CD4-positive, alpha-beta T cell (primary cell): ENCODE results near the gene LRP10. TPM values are rescaled to one million over a fixed set of nuclear protein-coding genes. Genes with fewer than 3 reads are reported as not detected.

Experiments
- ATAC-seq: fragments of 200-7000 bp; cut with Tn5 transposase; one replicate; pipeline ENCODE4 v1.10.0; 2022; ENCODE audit warnings: mild to moderate bottlenecking; ENCODE audit not compliant: poor library complexity
- CTCF ChIA-PET: fragments of 350-600 bp; sonication (Branson Sonifier 250); formaldehyde crosslinking; loops from one replicate; lab custom pipeline; 2021; ENCODE audit warnings: antibody characterized with exemption, inconsistent platforms; lab: Charles Lee
- POLR2A ChIA-PET: fragments of 350-600 bp; sonication (Branson Sonifier 250); formaldehyde crosslinking; loops from one replicate; lab custom pipeline; 2021; ENCODE audit warnings: antibody characterized with exemption, inconsistent platforms; lab: Charles Lee
- DNase-seq, 14 experiments: peaks; one replicate each; pipeline ENCODE4 v3.0.0-alpha.2; 2013 to 2020; ENCODE audit warnings: mixed read lengths in 2 of 14
- H3K27ac ChIP-seq, 2 donors: one replicate each; pipeline versions ENCODE4 v1.5.1 to v1.7.0; 2013; ENCODE audit warnings: low read length in 2 of 2, low read depth in 1 of 2, mild to moderate bottlenecking in 1 of 2
- H3K27me3 ChIP-seq, 2 experiments: 1 replicate in 1 of 2; 2 replicates in 1 of 2; pipeline versions ENCODE4 v1.6.1 to v1.7.0; 2013; ENCODE audit warnings: low read length in 2 of 2, control low read depth in 1 of 2, mild to moderate bottlenecking in 1 of 2, moderate library complexity in 1 of 2; ENCODE audit not compliant: insufficient read depth in 2 of 2, control insufficient read depth in 1 of 2
- H3K36me3 ChIP-seq: one replicate; pipeline ENCODE4 v1.6.1; 2013; ENCODE audit warnings: low read length, control low read depth; ENCODE audit not compliant: insufficient read depth
- H3K4me1 ChIP-seq: one replicate; pipeline ENCODE4 v1.6.1; 2013; ENCODE audit warnings: low read length, control low read depth; ENCODE audit not compliant: insufficient read depth
- H3K4me3 ChIP-seq: one replicate; pipeline ENCODE4 v1.5.1; 2013; ENCODE audit warnings: mild to moderate bottlenecking, low read length, moderate library complexity
- H3K9me3 ChIP-seq, 2 experiments: 1 replicate in 1 of 2; 2 replicates in 1 of 2; pipeline versions ENCODE4 v1.6.1 to v1.7.0; 2013; ENCODE audit warnings: low read length in 2 of 2, mild to moderate bottlenecking in 2 of 2, control low read depth in 1 of 2, moderate library complexity in 1 of 2; ENCODE audit not compliant: control insufficient read depth in 1 of 2, insufficient read depth in 1 of 2
- H3K27ac Mint-ChIP-seq: one replicate; pipeline ENCODE4 v1.8.0; 2020; ENCODE audit warnings: mixed read lengths
- H3K27me3 Mint-ChIP-seq: one replicate; pipeline ENCODE4 v1.8.0; 2021; ENCODE audit warnings: mixed read lengths
- H3K36me3 Mint-ChIP-seq: one replicate; pipeline ENCODE4 v1.8.0; 2021; ENCODE audit warnings: low read depth, mixed read lengths
- H3K4me1 Mint-ChIP-seq: one replicate; pipeline ENCODE4 v1.8.0; 2021; ENCODE audit warnings: low read depth, mixed read lengths
- H3K4me3 Mint-ChIP-seq: one replicate; pipeline ENCODE4 v1.8.0; 2020; ENCODE audit warnings: mild to moderate bottlenecking, mixed read lengths
- H3K9me3 Mint-ChIP-seq: one replicate; pipeline ENCODE4 v1.8.0; 2020; ENCODE audit warnings: mixed read lengths
- intact Hi-C, 2 experiments: fragments of 100-400 bp; cut with DNase I in 1 of 2; cut with micrococcal nuclease in 1 of 2; formaldehyde crosslinking; loops; one replicate each; pipeline versions ENCODE4 v1.15.1 to v1.9.0; 2023 to 2025; cut with DNase I, micrococcal nuclease
- total RNA-seq, 174 experiments: library from RNA in 2 of 174; stranded (reverse) in 2 of 174; gene quantifications; one replicate each; pipeline ENCODE4 v1.2.3 and lab custom pipeline; 2021 to 2026
- TF ChIP-seq, protein P1 (sequence below): fragments of 200-600 bp; IDR thresholded peaks from one replicate; pipeline ENCODE4 v1.8.0; 2022; ENCODE audit warnings: antibody characterized with exemption, mild to moderate bottlenecking

Gene LRP10
- total RNA-seq, 2 experiments from 2014 or later = 52.4 to 54.6 TPM

DNA sequence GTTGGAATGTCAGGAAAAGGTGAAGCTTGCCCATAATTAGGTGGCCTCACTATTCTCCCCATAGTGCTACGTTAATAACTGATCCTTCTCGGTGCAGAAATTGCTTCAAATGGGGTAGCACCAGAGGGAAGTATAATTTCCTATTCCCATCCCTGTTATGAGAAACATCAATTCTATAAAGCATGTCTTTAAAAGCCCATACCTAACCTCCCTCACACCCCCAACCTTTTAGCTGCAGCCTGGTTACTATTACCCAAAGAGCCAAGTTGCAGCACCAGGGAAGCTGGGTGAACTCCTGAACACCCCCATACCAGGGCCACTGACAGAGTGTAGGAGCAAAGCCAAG is 32.2 kb downstream of the LRP10 start:
- Histone ChIP-seq H3K9me3 (no peaks in the 10 kb centered on the region), H3K27me3 (no peaks in the 10 kb centered on the region), H3K36me3 (peaks cover 88% of the 10 kb centered on the region), H3K4me1 (peaks cover 13% of the 10 kb centered on the region), H3K27ac (no peak overlapping the region), H3K4me3 (no peak overlapping the region)
- Mint-ChIP-seq H3K9me3 (no peaks in the 10 kb centered on the region), H3K27me3 (no peaks in the 10 kb centered on the region), H3K4me1 (peaks cover 15% of the 10 kb centered on the region), H3K4me3 (no peak overlapping the region), H3K27ac (no peak overlapping the region), H3K36me3 (peaks cover 79% of the 10 kb centered on the region)
- POLR2A ChIA-PET = interaction anchor here (1.2 to 1.6 kb wide), 2 partner anchors 16 to 17 kb away, joined by 3 to 5 read pairs; no protein-coding TSS in a partner anchor
- DNase-seq = no peak
- TF ChIP-seq, protein P1, sequence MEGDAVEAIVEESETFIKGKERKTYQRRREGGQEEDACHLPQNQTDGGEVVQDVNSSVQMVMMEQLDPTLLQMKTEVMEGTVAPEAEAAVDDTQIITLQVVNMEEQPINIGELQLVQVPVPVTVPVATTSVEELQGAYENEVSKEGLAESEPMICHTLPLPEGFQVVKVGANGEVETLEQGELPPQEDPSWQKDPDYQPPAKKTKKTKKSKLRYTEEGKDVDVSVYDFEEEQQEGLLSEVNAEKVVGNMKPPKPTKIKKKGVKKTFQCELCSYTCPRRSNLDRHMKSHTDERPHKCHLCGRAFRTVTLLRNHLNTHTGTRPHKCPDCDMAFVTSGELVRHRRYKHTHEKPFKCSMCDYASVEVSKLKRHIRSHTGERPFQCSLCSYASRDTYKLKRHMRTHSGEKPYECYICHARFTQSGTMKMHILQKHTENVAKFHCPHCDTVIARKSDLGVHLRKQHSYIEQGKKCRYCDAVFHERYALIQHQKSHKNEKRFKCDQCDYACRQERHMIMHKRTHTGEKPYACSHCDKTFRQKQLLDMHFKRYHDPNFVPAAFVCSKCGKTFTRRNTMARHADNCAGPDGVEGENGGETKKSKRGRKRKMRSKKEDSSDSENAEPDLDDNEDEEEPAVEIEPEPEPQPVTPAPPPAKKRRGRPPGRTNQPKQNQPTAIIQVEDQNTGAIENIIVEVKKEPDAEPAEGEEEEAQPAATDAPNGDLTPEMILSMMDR = no peak
- ATAC-seq = no peak
- CTCF ChIA-PET = interaction anchor here (1.0 to 1.2 kb wide), 2 partner anchors 12 to 81 kb away, joined by 3 to 5 read pairs; no protein-coding TSS in a partner anchor
- intact Hi-C loops = loop anchor here in 1 of 2 experiments (5.0 kb wide), 1 partner anchor 46 kb away; no protein-coding TSS in a partner anchor

DNA sequence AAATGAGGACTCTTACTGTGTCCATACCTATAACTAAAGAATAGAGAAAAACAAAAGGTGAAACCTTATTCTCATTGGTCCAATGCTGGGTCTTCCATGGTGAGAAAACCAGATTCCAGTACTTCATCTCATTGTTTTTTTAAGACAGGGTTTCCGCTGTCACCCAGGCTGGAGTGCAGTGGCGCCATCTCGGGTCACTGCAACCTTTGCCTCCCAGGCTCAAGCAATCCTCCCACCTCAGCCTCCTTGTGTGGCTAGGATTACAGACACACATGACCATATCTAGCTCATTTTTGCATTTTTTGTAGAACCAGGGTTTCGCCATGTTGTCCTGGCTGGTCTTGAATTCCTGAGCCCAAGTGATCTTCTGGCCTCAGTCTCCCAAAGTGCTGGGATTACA is 34.1 kb downstream of the LRP10 start:
- Histone ChIP-seq H3K27me3 (no peaks in the 10 kb centered on the region), H3K9me3 (no peaks in the 10 kb centered on the region), H3K27ac (no peak overlapping the region), H3K36me3 (peaks cover 95% of the 10 kb centered on the region), H3K4me3 (no peak overlapping the region), H3K4me1 (peaks cover 7% of the 10 kb centered on the region)
- H3K36me3 Mint-ChIP-seq = peaks cover 89% of the 10 kb centered on the region
- H3K27ac Mint-ChIP-seq = no peak overlapping the region
- CTCF ChIA-PET = no interaction called here
- peaks cover 14% of the 10 kb centered on the region for H3K4me1 Mint-ChIP-seq
- POLR2A ChIA-PET = no interaction called here
- no peak for DNase-seq
- no peak for ATAC-seq
- H3K4me3 Mint-ChIP-seq = no peak overlapping the region
- TF ChIP-seq, protein P1 = no peak
- intact Hi-C loops = no loop called here
- H3K9me3 Mint-ChIP-seq = no peaks in the 10 kb centered on the region
- H3K27me3 Mint-ChIP-seq = no peaks in the 10 kb centered on the region

DNA sequence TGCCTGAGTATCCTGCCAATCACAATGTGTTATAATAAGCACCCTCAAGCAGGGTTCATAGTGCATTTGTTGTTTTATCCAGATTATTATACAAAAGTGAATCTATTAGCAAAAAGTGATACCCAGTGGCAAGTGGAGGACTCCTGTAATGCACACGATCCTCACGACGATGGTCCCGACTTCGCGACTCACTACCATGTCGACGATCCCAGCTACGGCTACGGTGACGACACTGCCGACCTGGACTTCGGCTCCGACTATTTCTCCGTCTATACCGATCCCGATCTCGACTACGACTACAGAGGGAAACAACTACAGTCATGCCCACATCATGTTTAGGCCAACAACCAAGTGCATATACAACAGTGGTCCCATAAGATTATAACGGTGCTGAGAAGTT is 34.5 kb downstream of the LRP10 start:
- Histone ChIP-seq H3K27ac (no peak overlapping the region), H3K27me3 (no peaks in the 10 kb centered on the region), H3K9me3 (no peaks in the 10 kb centered on the region), H3K4me1 (peaks cover 3% of the 10 kb centered on the region), H3K36me3 (peaks cover 94% of the 10 kb centered on the region), H3K4me3 (no peak overlapping the region)
- Mint-ChIP-seq H3K36me3 (peaks cover 89% of the 10 kb centered on the region), H3K4me1 (peaks cover 10% of the 10 kb centered on the region), H3K4me3 (no peak overlapping the region), H3K9me3 (no peaks in the 10 kb centered on the region), H3K27ac (no peak overlapping the region), H3K27me3 (no peaks in the 10 kb centered on the region)
- ATAC-seq (no peak), DNase-seq (no peak)
- intact Hi-C loops = no loop called here
- TF ChIP-seq, protein P1 = no peak
- ChIA-PET POLR2A (no interaction called here), CTCF (no interaction called here)
